SJSA1 (cell line): ENCODE results near the gene ATAD1. TPM values are rescaled to one million over a fixed set of nuclear protein-coding genes. Genes with fewer than 3 reads are reported as not detected.

ENCODE experiments used
- DNase-seq, 2 experiments: peaks; one replicate each; pipeline ENCODE4 v3.0.0-alpha.2; 2015 to 2020; ENCODE audit warnings: low spot score in 2 of 2, low read depth in 1 of 2
- H3K27ac ChIP-seq: fragments of 250-450 bp; sonication (Bioruptor Pico); 2 replicates; pipeline ENCODE4 v1.5.1; 2020; ENCODE audit warnings: mild to moderate bottlenecking, moderate library complexity
- H3K27me3 ChIP-seq: fragments of 250-450 bp; sonication (Bioruptor Pico); replicated peaks from 2 replicates; pipeline ENCODE4 v1.5.1; 2020; ENCODE audit warnings: mild to moderate bottlenecking, moderate library complexity
- H3K36me3 ChIP-seq: fragments of 250-450 bp; sonication (Bioruptor Pico); 2 replicates; pipeline ENCODE4 v1.5.1; 2020; ENCODE audit warnings: mild to moderate bottlenecking
- H3K4me1 ChIP-seq: fragments of 250-450 bp; sonication (Bioruptor Pico); replicated peaks from 2 replicates; pipeline ENCODE4 v1.6.1; 2021; ENCODE audit warnings: mild to moderate bottlenecking
- H3K4me3 ChIP-seq: fragments of 250-450 bp; sonication (Bioruptor Pico); 2 replicates; pipeline ENCODE4 v1.5.1; 2020; ENCODE audit warnings: mild to moderate bottlenecking
- H3K9me3 ChIP-seq: fragments of 250-450 bp; sonication (Bioruptor Pico); replicated peaks from 2 replicates; pipeline ENCODE4 v1.5.1; 2020; ENCODE audit warnings: mild to moderate bottlenecking
- total RNA-seq: library from RNA; depleted of rRNA; stranded (reverse); fragments of >200 nt; shearing (Covaris generic); gene quantifications from 2 replicates; pipeline ENCODE4 v1.2.3, GENCODE V29; 2014

The ATAD1 gene
- total RNA-seq, 1 experiment from 2014 or later, result 63.7 TPM

DNA sequence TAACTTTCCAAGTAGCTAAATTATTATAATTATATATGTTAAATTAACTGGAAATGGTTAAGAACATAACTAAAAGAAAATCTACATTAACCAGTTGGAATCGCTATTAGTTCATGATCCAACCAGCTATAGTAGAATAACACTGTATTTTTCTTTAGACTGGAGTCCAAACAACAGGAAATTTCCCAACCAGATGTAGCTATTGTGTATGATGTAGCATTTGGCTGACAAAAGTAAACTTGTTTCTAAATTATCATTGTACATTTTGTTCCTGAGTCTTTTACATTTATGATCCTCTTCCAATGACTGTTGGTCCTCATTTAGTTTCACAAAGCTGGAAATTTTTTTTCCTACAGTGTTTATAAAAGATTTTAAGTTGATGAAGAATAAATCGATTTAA, 96.2 kb downstream of the ATAD1 start:
- H3K9me3 ChIP-seq, result no peaks in the 10 kb centered on the region
- H3K4me3 ChIP-seq, result no peak overlapping the region
- peaks cover 19% of the 10 kb centered on the region for H3K36me3 ChIP-seq
- DNase-seq, result no peak
- no peak overlapping the region for H3K27ac ChIP-seq
- peaks cover 11% of the 10 kb centered on the region for H3K4me1 ChIP-seq
- H3K27me3 ChIP-seq, result no peaks in the 10 kb centered on the region

- Histone ChIP-seq H3K27ac (no peak overlapping the region), H3K4me1 (peaks cover 11% of the 10 kb centered on the region)
These were observed 97.4 kb downstream of the ATAD1 start for GRCh38 chr10:87720665-87721064.

DNA sequence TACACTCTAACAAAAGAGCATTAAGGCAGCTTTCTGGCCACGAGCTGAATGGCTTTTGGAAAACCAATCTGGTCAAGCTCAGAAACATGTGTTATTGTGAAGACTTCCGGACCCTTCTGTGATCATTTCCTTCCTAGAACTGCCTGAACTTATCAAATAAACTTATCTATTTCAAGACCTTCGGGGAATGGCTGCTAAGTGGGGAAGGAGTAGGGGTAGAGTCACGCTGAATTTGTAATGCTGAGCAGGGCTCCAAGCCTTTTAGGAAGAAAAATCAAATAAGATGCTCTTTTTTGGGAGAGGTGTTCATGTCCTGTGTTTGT, 101.7 kb downstream of the ATAD1 start:
- DNase-seq, result no peak
- Histone ChIP-seq H3K36me3 (peaks cover 62% of the 10 kb centered on the region), H3K27me3 (no peaks in the 10 kb centered on the region), H3K4me3 (no peak overlapping the region), H3K4me1 (peaks cover 4% of the 10 kb centered on the region), H3K9me3 (no peaks in the 10 kb centered on the region), H3K27ac (no peak overlapping the region)

More at GRCh38 chr10:87720665-87721064, 97.4 kb downstream of the ATAD1 start:
- H3K27me3 ChIP-seq, result no peaks in the 10 kb centered on the region
- H3K9me3 ChIP-seq, result no peaks in the 10 kb centered on the region
- no peak overlapping the region for H3K4me3 ChIP-seq
- peaks cover 30% of the 10 kb centered on the region for H3K36me3 ChIP-seq
- DNase-seq, result no peak

GRCh38 chr10:87715552-87716347, 102.3 kb downstream of the ATAD1 start:
- no peak for DNase-seq
- Histone ChIP-seq H3K27ac (no peak overlapping the region), H3K27me3 (no peaks in the 10 kb centered on the region), H3K4me1 (peaks cover under 1% of the 10 kb centered on the region; the same call in 1 of the 2 replicates), H3K4me3 (no peak overlapping the region), H3K9me3 (no peaks in the 10 kb centered on the region), H3K36me3 (peaks cover 63% of the 10 kb centered on the region)

DNA sequence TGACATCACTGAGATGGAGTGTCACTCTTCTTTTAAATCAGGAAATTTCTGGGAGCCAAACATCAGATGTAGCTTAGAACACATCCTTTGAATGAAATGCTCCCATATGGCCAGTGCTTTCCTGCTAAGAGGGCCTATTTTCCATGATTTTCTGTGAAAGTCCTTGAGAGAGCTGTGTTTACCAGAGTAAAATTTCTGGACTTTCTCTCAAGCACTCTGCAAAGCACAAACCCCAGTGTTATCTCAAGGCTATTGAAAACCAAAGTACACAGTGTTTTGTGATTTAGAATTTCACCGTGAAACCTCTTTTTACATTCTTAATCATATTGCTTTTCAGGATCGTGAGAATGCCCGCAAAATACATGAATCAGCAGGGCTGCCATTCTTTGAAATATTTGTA, 104.3 kb downstream of the ATAD1 start:
- Histone ChIP-seq H3K36me3 (peaks cover 75% of the 10 kb centered on the region), H3K4me1 (no peaks in the 10 kb centered on the region), H3K4me3 (no peak overlapping the region), H3K27ac (no peak overlapping the region), H3K27me3 (no peaks in the 10 kb centered on the region), H3K9me3 (no peaks in the 10 kb centered on the region)
- no peak for DNase-seq

DNA sequence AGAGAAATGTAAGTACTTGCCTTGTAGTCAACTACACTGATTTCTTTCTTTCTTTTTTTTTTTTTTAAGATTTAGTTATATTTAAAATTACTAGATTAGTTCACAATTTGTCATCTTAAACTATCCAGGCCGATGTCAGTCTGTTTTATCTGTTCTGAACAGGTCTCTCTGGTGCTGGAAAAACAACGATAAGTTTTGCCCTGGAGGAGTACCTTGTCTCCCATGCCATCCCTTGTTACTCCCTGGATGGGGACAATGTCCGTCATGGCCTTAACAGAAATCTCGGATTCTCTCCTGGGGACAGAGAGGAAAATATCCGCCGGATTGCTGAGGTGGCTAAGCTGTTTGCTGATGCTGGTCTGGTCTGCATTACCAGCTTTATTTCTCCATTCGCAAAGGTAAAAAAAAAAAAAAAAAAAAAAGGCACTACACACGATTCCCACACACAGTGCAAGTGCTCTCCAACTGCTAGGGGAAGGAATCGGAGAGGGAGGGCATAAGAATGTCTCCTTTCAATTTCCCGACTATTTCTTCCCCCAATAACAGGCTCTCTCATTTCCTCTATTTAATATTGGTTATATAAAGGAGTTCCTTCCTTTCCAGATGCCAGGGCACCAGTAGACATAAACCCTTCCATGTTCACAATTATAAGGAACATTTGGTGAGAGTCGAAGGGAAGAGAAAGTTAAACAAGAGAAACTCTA, 105.0 kb downstream of the ATAD1 start:
- Histone ChIP-seq H3K9me3 (no peaks in the 10 kb centered on the region), H3K4me3 (no peak overlapping the region), H3K27ac (no peak overlapping the region), H3K27me3 (no peaks in the 10 kb centered on the region), H3K4me1 (no peaks in the 10 kb centered on the region), H3K36me3 (peaks cover 75% of the 10 kb centered on the region)
- DNase-seq, result no peak

DNA sequence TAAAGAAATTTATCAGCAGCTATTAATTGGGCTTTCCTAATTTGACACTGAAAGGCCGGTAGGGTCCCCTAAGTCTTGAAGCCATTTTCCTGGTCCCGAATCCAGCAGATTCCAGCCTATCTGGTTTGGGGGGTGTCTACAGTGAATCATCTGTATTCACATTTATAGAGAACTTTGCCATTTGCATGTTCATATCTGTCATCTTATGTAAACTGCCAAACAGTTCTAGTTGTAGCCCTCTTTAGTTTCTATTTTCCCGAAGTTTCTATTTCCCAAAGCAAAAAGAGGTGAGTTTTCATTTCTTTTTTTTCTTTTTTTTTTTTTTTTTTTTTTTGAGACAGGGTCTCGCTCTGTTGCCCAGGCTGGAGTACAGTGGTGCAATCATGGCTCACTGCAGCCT, 110.8 kb downstream of the ATAD1 start:
- no peak overlapping the region for H3K4me3 ChIP-seq
- no peaks in the 10 kb centered on the region for H3K27me3 ChIP-seq
- no peak for DNase-seq
- peaks cover 28% of the 10 kb centered on the region for H3K36me3 ChIP-seq
- no peaks in the 10 kb centered on the region for H3K9me3 ChIP-seq
- no peak overlapping the region for H3K27ac ChIP-seq
- H3K4me1 ChIP-seq, result peaks cover 9% of the 10 kb centered on the region

GRCh38 chr10:87706731-87707130, 111.3 kb downstream of the ATAD1 start:
- Histone ChIP-seq H3K4me3 (no peak overlapping the region), H3K4me1 (peaks cover 9% of the 10 kb centered on the region), H3K27me3 (no peaks in the 10 kb centered on the region), H3K9me3 (no peaks in the 10 kb centered on the region), H3K36me3 (peaks cover 27% of the 10 kb centered on the region), H3K27ac (no peak overlapping the region)
- no peak for DNase-seq

- Histone ChIP-seq H3K27me3 (no peaks in the 10 kb centered on the region), H3K9me3 (no peaks in the 10 kb centered on the region), H3K4me1 (peaks cover 9% of the 10 kb centered on the region), H3K27ac (no peak overlapping the region), H3K36me3 (peaks cover 18% of the 10 kb centered on the region), H3K4me3 (no peak overlapping the region)
- no peak for DNase-seq
These were observed 112.7 kb downstream of the ATAD1 start for GRCh38 chr10:87705339-87705738.

- Histone ChIP-seq H3K36me3 (0 out of 2 replicates have a peak, but pooled peaks cover 6% of the 10 kb centered on the region), H3K4me3 (no peak overlapping the region)
- DNase-seq, result no peak
These were observed 114.3 kb downstream of the ATAD1 start for GRCh38 chr10:87703771-87704170.

DNA sequence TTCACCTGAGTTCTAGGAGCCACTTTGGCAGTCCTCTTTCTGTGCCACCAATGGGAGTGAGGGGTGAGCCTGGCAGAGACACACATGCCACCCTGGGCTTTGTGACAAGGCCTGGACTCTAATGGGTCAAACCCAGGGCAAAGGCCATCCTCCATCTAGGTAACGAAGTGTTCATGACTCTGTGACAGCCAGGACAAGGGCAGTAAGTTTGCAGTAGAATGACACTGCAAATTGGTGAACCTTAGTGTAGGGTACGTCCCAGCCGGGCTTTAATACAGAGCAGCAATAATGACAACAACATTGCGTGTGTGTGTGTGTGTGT, 115.1 kb downstream of the ATAD1 start:
- no peak for DNase-seq
- H3K4me3 ChIP-seq, result no peak overlapping the region

More at GRCh38 chr10:87703771-87704170, 114.3 kb downstream of the ATAD1 start:
- Histone ChIP-seq H3K27me3 (no peaks in the 10 kb centered on the region), H3K4me1 (peaks cover 9% of the 10 kb centered on the region), H3K9me3 (no peaks in the 10 kb centered on the region), H3K27ac (no peak overlapping the region)

DNA sequence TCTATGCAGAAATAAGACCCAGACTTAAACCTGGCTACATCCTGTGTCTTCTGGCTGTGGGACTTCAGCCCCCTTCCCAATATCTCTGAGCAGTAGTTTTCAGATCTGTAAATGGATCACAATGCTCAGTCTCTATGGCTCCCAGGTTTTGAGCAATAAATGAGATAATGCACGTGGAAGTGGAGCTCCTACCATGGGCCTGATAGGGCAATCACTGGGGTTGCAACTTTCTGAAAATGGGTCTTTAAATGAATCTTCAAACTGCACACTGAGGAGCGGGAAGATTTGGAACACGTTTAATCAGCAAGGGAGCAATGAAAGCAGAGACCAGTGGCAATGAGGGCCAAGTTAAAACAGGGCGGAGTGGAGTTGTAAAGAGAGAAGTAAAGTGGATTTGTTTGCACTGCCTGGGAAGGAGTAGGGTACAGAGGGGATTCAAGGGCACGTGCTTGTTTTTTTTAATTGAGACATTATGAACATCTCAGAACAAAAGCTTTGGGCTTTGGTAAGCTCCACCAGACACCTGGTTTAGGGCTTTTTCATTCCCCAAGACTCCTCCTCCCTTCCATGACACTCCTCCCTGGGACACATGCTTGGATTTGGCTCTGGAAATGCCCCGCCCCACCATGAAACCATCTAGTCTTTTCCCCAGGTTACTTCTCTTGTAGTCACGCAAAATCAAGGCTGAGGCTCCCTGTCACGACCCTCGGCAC, 115.6 kb downstream of the ATAD1 start:
- Histone ChIP-seq H3K9me3 (no peaks in the 10 kb centered on the region), H3K36me3 (0 out of 2 replicates have a peak, but pooled peaks cover 6% of the 10 kb centered on the region), H3K4me3 (no peak overlapping the region), H3K27ac (no peak overlapping the region), H3K4me1 (peaks cover 9% of the 10 kb centered on the region), H3K27me3 (no peaks in the 10 kb centered on the region)
- no peak for DNase-seq

More for the DNA sequence above, 115.1 kb downstream of the ATAD1 start:
- Histone ChIP-seq H3K36me3 (0 out of 2 replicates have a peak, but pooled peaks cover 6% of the 10 kb centered on the region), H3K9me3 (no peaks in the 10 kb centered on the region), H3K27ac (no peak overlapping the region), H3K4me1 (peaks cover 9% of the 10 kb centered on the region), H3K27me3 (no peaks in the 10 kb centered on the region)
